ENCODE measurements around the gene THUMPD2.
"Not testable (repeated sequence)": the region's sequence is repeated elsewhere in the genome, so short reads cannot be mapped to it uniquely, and the experiment has no call there.

THUMPD2 gene

DNA sequence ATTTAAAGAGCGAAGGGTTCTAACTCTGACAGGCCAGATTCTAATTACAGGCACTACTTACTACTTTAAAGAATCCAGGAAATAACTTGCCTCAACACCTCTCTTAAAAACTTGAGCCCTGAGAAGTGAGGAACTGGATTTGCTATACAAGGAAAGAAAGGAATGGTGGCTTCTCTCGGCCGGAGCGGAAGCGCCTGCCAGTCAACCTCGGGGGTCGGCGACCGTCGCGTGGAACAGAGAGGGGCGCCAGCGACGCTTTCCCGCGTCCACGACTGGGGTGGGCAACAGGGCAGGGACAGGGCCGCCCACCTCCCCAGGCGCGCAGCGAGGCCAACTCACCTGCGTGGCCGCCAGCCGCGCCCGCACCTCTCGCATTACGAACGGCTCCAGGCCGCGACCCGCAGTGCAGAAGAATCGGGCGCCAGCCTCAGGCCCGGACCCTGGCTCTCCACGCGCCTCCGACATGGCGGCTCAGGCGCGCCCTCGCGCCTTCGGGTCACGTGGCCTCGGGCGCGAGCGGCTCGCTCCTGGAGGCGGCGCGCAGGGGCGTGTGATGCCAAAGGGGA is at the start of gene THUMPD2:
TSS of gene THUMPD2 (minus strand) at position 484 of the 566 bp plus-strand sequence. CDS start at position 465, 19 bp downstream.
- peak; percentile 81 for DNase-seq

DNA sequence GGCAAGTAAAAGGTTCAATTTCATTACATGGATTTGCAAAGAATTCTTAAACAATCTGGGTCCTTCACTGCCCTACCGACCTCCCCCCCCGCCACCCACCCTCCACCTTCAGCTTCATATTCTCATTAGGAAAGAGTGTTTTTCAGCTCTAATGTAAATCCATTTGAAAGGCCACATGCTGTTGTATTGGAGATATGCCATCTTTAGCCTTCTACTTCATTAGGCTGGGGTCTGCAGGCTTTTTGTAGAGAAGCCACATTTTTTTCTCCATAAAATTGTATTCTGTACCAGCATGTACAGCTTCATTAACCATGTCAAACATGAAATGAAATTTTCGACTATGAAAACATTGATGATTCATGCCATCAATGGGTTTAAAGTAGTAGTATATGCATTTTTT is 42.8 kb upstream of the THUMPD2 start:
- DNase-seq = no peak

DNA sequence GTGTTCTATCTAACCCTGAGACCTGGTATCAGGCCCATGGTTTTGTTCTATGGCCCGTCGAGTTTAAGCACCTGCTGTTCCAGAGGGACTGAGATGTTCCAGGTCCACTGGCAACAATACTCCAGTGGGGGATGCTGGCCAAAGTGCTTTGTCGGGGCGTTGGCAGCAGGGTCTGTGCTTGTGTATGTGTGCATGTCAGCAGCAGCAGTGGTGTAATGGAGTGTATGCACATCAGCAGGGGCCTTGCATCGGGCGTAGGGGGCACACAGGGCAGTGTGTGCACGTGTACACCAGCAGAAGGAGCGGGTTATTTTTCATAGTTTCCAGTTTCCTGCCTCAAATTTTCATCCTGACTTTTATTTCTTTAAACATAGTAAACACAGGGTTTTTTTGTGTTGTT is 37.8 kb upstream of the THUMPD2 start:
- no peak for DNase-seq

DNA sequence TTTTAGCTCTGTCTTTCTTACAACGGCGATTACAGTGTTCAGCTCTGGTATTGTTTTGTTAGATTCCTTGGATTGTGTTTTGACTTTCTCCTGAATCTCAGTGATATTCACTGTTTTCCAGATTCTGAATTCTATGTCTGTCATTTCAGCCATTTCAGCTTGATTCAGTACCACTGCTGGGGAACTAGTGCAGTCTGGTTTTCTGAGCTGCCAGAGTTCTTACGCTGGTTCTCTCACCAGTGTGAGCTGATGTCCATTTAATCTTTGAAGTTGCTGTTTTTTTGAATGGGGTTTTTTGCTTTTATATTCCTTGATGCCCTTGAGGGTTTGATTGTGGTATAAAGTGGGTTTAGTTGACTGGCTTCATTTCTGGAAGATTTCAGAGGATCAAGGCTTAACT is 37.4 kb upstream of the THUMPD2 start:
- no peak for DNase-seq

GRCh38 chr2:39805936-39806608 is 27.0 kb upstream of the THUMPD2 start:
- DNase-seq = no peak

- no peak for DNase-seq
Measured at GRCh38 chr2:39803839-39804238, 24.8 kb upstream of the THUMPD2 start.

DNA sequence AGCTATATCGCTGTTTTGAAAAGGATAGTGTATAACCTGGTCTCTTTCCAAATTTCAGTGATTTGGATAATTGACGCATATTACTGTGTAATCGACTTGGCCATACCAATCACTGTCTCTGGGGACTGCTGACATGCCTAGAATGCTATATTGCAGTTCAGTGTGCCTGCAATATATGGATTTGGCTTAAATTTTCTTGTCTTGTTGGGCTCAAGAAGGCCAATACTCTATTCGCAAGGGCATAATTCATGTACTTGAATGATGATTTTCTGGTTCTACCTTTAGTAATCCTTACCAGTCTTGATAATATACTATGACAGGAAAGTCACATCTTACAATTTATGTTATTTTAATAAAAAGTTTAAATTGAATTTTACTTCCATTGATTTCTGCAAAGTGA is 21.7 kb upstream of the THUMPD2 start:
- no peak for DNase-seq

DNA sequence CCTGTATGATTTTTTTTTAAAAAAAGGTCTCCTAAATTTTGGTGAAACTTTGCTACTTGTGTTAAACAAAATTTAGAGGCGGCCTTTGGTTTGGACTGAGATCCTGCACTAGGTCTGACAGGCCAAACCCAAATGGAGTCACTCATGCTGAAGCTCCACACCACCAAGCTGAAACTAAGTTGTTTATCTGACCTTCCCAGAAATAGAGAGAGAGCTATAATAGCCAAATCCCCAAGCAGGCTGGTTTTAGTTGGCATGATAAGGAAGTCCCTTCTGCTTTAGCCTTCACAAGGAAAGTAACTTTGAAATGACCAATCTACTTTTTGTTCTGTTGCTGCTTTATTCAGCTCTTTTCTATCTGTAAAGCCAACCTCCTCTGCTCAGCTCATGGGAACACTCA is 17.1 kb upstream of the THUMPD2 start:
- DNase-seq = no peak

DNA sequence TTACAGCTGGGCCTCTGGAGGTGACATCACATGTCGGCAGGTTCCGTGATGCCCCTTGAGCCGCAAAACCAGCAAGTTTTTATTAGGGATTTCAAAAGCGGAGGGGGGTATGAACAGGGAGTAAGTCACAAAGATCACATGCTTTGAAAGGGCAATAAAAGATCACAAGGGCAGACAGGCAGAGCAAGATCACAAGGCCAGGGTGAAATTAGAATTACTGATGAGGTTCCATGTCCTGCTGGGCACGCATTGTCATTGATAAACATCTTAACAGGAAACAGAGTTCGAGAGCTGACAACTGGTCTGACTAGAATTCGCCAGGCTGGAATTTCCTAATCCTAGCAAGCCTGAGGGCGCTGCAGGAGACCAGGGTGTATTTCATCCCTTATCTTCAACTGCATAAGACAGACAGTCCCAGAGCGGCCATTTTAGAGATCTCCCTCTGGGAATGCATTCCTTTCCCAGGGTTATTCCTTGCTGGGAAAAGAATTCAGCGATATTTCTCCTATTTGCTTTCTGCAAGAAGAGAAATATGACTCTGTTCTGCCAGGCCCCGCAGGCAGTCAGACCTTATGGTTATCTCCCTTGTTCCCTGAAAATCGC is 11.3 kb upstream of the THUMPD2 start:
- DNase-seq = not testable (repeated sequence)

DNA sequence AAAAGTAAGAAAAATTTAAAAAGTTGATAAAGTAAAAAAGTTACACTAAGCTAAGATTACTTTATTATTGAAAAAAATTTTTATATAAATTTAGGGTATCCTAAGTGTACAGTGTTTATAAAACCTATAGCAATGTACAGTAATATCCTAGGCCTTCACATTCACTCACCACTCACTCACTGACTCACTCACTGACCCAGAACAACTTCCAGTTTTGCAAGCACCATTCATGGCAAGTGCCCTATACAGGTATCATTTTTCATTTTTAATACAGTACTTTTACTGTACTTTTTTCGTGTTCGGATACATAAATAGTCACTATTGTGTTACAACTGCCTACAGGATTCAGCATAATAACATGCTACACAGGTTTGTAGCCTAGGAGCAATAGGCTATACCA is 8.9 kb upstream of the THUMPD2 start:
- no peak for DNase-seq

- no peak for DNase-seq
Measured at GRCh38 chr2:39786761-39787522, 7.9 kb upstream of the THUMPD2 start.

- DNase-seq = no peak
Measured at GRCh38 chr2:39782591-39782990, 3.5 kb upstream of the THUMPD2 start.

- DNase-seq = no peak
Measured at GRCh38 chr2:39781697-39782096, 2.6 kb upstream of the THUMPD2 start.

GRCh38 chr2:39780825-39781600 is 2.0 kb upstream of the THUMPD2 start:
- peak; percentile 28 for DNase-seq

DNA sequence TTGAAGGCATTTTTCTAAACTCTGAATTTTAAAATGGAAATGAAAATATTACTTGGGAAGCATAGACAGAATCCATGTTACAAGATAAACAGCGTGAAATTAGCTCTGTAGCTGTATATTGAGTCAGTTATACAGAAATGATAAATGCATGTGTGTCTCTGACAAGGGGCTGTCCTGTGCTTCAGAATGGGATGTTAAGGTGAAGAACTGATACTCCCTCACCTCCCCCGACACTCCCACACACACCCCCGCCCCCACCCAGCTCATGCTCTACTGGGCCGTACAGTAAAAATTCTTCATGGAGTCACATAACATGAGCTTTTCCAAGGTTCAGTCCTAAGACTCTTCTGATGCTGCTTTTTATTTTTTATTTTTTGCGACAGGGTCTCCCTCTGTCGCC is 869 bp upstream of the THUMPD2 start:
- DNase-seq = no peak

- no peak for DNase-seq
Measured at GRCh38 chr2:39779341-39779851, 338 bp upstream of the THUMPD2 start.

DNA sequence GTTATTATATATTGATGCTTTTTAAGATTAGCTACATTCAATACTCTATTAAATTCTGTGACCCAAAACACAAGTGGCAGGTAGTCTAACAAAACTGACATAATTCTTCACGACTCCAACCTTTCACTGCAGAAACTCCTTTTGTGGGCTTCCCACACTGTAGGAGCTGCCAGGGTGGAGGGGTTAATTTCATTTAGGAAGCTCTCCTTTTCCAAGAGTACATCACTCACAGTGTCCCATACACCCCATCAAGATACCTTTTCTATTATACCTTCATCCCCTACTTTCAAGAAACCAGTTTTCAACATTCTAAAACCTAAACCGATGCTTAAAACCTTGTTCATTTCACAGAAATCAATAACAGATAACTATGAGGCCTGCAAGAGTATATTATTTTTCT is 825 bp downstream of the THUMPD2 start:
- DNase-seq = no peak

GRCh38 chr2:39772812-39773152 is 6.3 kb downstream of the THUMPD2 start:
- no peak for DNase-seq

DNA sequence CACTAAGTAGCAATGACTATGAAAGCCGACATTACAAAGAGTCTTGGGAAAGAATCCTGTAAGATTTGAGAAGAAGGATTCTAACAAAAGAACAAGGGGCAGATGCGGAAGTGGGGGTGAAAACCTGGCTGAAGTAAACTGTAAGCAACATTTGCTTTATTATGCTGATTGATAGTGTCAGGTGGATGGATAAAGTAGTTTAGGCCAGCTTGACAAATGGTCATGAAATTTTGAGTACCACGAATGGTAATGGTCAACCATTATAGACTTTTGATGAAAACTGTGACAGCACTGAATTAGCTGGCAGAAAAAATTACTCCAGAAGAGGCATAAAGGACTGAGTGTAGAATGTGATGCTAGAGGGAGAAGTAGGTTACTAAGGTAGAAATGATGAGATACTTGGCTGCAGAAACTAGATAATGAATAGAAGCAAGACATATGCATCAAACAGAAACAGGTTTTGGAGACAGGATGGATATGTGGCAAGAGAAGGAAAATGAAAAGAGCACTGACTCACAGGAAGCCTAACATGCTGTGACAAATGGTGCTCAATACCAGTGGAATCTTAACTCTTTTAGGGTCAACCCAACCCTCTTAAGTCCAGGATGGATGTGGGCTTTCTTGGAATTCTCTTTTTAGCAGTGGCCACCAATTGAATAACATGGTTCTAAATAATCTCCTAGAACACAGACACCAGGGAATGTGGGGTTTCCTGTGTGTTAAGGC is 6.8 kb downstream of the THUMPD2 start:
- DNase-seq = no peak

DNA sequence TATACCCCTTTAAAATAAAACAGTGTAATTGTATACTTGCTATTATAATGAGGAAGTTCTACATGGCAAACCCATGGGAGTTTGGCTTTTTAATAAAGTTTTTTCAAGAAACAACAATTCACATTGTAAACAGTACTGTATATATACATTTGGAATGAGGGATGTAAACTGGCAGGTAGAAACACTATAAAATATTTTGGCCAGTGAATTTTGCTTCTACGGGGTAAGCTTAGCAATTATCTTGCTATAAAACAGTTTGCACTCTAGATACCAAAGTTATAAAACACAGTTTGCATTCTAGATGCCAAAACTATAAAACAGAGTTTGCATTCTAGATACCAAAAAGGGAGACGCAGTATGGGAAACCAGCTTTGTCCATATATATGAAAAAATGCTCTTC is 16.6 kb downstream of the THUMPD2 start:
- DNase-seq = no peak

GRCh38 chr2:39757156-39757555 is 21.9 kb downstream of the THUMPD2 start:
- no peak for DNase-seq

DNA sequence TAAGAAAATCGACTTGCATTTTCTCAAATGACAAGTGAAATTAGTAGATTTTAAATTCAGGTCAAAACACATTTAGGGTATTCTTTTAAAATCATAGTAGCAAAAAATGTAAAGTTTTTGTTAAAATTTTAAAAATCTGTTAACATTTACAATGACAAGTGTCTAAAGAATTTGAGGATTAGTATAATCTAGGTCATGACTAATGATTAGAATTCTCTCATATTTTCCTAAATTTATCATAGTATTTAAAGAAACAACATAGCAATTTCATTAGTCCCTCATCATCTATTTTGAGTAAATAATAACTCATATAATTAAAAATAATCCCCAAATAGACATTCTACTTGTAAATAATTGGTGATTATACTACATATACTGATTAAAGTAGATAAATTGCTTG is 23.6 kb downstream of the THUMPD2 start:
- DNase-seq = no peak

All from GDM1 (cell line).